T-helper 2 cell treated with Interferon-gamma antibody and Interleukin-4, amounts not matched to agents 5 μg/mL and 100 μg/mL, for 36 hours (primary cell): Measurements from ENCODE around the gene TRAK1.

Experiments
- DNase-seq: peaks from one replicate; pipeline ENCODE4 v3.0.0; 2021; ENCODE audit warnings: low spot score
- H3K27ac Mint-ChIP-seq: one replicate; pipeline ENCODE4 v1.8.0; 2021; ENCODE audit warnings: mild to moderate bottlenecking, mixed read lengths
- H3K27me3 Mint-ChIP-seq: one replicate; pipeline ENCODE4 v1.8.0; 2021; ENCODE audit warnings: low read depth, mixed read lengths
- H3K36me3 Mint-ChIP-seq: one replicate; pipeline ENCODE4 v1.8.0; 2021; ENCODE audit warnings: low read depth, mixed read lengths
- H3K4me1 Mint-ChIP-seq: one replicate; pipeline ENCODE4 v1.8.0; 2021; ENCODE audit warnings: low read depth, mixed read lengths
- H3K4me3 Mint-ChIP-seq: one replicate; pipeline ENCODE4 v1.8.0; 2022; ENCODE audit warnings: mild to moderate bottlenecking, moderate library complexity, mixed read lengths
- H3K9me3 Mint-ChIP-seq: one replicate; pipeline ENCODE4 v1.8.0; 2021; ENCODE audit warnings: mixed read lengths

The TRAK1 gene

DNA sequence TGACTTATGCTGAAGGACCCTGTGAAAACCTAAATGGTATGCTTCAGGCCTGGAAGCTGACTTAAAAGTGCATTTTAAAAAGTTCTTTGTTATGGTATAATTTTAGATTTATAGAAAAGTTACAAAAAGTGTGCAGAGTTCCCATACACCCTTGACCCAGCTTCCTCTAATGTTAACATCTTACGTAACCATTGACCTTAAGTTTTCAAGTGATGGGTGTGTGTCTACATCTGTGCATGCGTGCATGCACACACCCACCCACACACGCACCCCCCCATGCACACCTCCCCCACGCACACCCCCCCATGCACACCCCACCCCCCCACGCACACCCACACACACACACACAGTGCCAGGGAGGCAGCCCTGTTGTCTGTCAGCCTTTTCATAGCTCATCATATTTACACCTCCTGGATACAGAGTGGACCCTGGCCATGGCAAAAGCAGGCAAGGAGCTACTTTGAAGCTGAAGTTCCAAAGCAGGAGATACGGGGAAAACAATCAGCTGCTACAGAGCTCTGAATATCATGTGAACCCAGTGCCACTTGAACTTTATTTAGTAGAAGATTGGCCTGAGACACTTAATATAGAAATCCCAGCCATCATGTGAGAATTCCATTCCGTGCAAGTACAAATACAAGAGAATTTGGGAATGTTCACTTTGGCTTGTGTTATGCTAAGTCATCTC is 30.0 kb upstream of the TRAK1 start:
- Mint-ChIP-seq H3K4me1 (peaks cover 5% of the 10 kb centered on the region), H3K27me3 (no peaks in the 10 kb centered on the region), H3K36me3 (no peaks in the 10 kb centered on the region), H3K9me3 (no peaks in the 10 kb centered on the region), H3K4me3 (no peak overlapping the region), H3K27ac (no peak overlapping the region)
- no peak for DNase-seq

DNA sequence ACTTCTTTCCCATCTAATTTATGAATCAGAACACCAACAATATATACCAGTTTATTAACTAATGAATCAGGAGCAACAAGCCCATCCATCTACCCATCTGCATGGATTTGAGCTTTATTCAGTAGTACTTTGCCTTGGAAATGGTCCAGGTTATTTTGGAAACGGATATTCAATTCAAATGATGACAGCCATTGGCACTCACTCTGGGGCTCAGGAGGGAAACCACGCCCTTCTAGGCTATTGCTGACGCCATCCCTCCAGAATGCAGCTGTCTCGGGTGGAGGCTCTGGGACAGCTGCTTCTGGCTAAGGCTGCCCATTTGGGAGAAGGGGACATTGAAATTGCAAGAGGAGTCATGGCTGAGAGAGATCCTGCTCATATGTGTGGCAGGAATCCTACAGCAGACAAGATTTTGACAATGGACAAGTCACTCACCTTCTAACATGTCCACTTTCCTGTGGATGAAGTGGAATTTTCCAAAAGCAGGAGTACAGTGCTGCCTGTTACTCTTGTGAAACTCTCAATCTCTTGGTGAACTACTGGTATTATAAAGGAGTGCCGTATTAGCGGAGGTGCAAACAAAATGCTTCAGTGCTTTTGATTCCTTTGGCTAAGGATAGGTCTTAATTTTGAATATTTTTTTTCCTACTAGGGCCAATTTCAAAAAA is 29.3 kb upstream of the TRAK1 start:
- no peaks in the 10 kb centered on the region for H3K9me3 Mint-ChIP-seq
- H3K36me3 Mint-ChIP-seq: no peaks in the 10 kb centered on the region
- no peak for DNase-seq
- H3K27ac Mint-ChIP-seq: no peak overlapping the region
- no peak overlapping the region for H3K4me3 Mint-ChIP-seq
- peaks cover 5% of the 10 kb centered on the region for H3K4me1 Mint-ChIP-seq
- no peaks in the 10 kb centered on the region for H3K27me3 Mint-ChIP-seq

DNA sequence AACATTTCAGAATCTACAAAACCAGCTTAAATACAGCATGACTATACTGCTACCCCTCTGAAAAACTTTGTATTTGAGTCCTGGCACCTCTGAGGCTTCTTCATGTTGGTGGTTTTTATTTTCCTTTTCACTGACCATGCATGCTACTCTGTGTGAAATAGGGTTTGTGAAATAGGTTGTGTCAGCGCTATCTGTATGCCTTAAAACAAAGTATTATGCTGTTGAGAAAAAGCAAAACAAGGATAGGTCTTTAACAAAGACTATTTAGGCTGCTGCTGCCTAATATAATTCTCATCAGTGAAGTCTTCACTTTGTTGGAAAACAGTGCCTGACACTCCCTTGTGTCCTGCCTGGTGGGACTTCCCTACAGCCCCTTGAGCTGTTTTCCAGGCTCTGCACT is 28.7 kb upstream of the TRAK1 start:
- Mint-ChIP-seq H3K27ac (no peak overlapping the region), H3K4me3 (no peak overlapping the region), H3K36me3 (no peaks in the 10 kb centered on the region), H3K4me1 (peaks cover 5% of the 10 kb centered on the region), H3K9me3 (no peaks in the 10 kb centered on the region), H3K27me3 (no peaks in the 10 kb centered on the region)
- no peak for DNase-seq

DNA sequence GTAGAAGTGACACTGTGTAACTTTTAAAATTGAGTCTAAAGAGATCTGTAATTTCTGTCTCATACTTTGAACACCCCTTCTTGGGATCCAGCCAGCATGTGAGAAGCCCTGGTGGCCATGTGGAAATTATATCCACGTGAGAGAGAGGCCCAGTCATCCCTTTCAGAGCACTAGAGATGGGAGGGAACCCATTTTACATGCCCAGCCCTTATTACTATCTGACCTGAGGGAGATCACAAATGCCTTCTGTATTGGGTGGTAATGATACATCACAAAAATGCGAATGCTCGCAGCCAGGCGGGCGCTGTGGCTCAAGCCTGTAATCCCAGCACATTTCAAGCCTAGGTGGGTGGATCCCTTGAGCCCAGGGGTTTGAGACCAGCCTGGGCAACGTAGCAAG is 27.3 kb upstream of the TRAK1 start:
- Mint-ChIP-seq H3K4me3 (no peak overlapping the region), H3K27me3 (no peaks in the 10 kb centered on the region), H3K27ac (no peak overlapping the region), H3K4me1 (peaks cover 5% of the 10 kb centered on the region), H3K36me3 (no peaks in the 10 kb centered on the region), H3K9me3 (no peaks in the 10 kb centered on the region)
- no peak for DNase-seq

DNA sequence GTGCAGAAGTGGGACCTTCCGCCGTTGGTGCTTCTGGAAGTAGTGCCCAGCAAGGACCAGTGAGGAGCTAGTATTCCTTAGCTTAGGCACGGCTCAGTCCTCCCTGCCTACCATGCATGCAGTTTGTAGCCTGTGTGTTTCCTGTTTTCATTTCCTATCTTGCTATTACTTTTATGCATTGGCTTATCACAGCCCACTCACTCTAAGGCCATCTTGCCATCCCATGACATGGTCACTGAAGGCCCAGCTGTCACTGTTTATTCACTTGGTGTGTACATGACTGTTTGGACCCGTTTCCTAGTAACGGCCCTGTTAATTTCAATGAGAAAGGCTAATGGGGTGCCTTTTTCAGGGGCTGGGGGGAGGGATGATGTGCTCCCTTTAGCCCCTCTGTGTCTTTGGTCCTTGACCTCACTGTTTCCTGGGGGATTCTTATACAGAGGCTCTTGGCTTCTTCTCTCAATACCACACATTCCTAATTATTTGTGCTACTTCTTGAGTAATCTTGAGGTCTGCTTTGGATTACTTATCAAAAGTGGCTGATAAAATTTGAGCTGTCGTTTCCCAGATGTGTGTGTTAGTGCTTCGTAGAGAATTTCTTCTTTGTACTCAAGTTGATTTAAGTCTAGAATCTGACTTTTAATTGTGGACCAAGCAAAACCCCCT is 24.5 kb upstream of the TRAK1 start:
- H3K4me1 Mint-ChIP-seq: no peaks in the 10 kb centered on the region
- H3K4me3 Mint-ChIP-seq: no peak overlapping the region
- no peaks in the 10 kb centered on the region for H3K9me3 Mint-ChIP-seq
- H3K36me3 Mint-ChIP-seq: no peaks in the 10 kb centered on the region
- no peak overlapping the region for H3K27ac Mint-ChIP-seq
- H3K27me3 Mint-ChIP-seq: no peaks in the 10 kb centered on the region
- DNase-seq: no peak

DNA sequence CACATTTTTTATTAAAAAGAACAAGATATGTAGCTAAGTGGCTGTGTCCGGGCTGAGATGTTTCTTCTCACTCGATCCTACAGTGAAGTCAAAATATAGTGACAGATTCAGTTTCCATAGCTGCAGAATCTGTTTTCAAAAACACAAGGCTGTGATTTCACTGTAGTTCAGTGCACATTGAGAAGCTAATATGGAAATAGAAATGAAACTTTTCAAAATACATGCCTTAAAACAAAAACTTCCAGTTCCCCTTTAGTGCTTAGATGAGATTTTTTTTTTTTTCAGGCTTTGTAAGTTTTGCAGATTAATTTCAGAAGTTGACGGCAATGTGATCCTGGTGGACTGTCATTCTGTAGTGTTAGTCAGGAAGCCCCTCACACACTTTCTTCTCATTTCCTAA is 23.8 kb upstream of the TRAK1 start:
- Mint-ChIP-seq H3K4me1 (no peaks in the 10 kb centered on the region), H3K27me3 (no peaks in the 10 kb centered on the region), H3K9me3 (no peaks in the 10 kb centered on the region), H3K4me3 (no peak overlapping the region), H3K36me3 (no peaks in the 10 kb centered on the region), H3K27ac (no peak overlapping the region)
- DNase-seq: no peak

DNA sequence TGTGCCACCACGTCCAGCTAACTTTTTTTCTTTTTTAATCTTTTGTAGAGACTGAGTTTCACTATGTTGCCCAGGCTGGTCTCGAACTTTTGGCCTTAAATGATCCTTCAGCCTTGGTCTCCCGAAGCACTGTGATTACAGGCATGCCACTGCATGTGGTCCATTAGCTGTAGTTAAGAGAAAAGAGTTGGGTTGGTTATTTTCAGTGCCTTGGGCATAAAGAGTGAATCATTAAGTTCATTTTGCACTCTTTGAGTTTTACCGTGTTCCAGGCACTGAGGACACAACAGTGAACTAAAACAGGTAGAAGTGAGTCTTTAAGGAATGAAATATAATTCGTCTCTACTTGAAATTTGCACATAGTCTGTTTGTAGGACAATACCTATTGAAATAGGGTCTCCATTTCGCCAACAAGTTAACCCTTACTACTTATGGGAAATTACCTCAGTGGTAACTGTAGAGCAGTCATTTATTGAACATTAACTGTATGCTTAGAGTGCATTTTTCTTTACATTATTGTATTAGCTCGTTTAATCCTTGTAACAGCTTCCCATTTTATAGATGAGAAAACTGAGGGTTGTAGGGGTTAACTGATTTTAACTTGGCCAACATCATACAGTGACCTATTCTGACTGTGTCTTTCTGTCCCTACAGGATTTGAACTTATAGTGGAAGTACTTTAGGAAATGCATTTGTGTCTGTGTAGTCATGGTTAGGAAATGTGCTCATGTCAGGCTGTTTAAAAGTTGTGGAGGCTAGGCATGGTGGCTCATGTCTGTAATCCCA is 22.7 kb upstream of the TRAK1 start:
- H3K36me3 Mint-ChIP-seq: no peaks in the 10 kb centered on the region
- H3K4me3 Mint-ChIP-seq: no peak overlapping the region
- H3K27me3 Mint-ChIP-seq: no peaks in the 10 kb centered on the region
- DNase-seq: no peak
- no peaks in the 10 kb centered on the region for H3K9me3 Mint-ChIP-seq
- peaks cover 2% of the 10 kb centered on the region for H3K4me1 Mint-ChIP-seq
- H3K27ac Mint-ChIP-seq: no peak overlapping the region

DNA sequence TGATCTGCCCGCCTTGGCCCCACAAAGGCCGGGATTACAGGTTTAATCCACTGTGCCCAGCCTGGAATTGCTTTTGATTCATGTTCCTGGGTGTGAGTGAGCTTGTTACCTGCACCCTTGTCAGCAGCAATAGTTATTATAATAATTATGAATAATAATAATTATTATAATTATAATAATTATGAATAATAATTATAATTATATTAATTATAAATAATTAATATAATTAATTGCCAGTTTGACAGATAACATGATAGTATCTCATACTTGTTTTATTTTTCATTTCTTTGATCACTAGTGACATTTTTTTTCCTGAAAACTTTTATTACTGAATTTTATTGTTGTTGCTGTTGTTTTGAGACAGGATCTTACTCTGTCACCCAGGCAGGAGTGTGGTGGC is 21.1 kb upstream of the TRAK1 start:
- no peak for DNase-seq
- H3K4me1 Mint-ChIP-seq: peaks cover 2% of the 10 kb centered on the region
- H3K4me3 Mint-ChIP-seq: no peak overlapping the region
- H3K27ac Mint-ChIP-seq: no peak overlapping the region
- H3K27me3 Mint-ChIP-seq: no peaks in the 10 kb centered on the region
- no peaks in the 10 kb centered on the region for H3K36me3 Mint-ChIP-seq
- no peaks in the 10 kb centered on the region for H3K9me3 Mint-ChIP-seq

DNA sequence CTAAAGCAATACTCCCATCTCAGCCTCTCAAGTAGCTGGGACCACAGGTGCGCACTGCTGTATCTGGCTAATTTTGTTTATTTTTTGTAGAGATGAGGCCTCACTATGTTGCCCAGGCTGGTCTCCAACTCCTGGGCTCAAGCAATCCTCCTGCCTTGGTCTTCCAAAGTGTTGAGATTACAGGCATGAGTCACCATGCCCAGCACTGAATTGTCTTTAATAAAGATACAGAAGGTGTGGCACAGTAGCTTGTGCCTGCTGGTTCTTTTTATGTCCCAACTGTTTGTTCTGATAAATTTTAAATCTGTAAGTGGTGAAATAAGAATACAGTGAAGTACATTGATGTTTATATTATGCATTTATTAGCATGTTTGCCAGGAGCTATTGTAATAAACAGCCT is 20.6 kb upstream of the TRAK1 start:
- Mint-ChIP-seq H3K27ac (no peak overlapping the region), H3K36me3 (no peaks in the 10 kb centered on the region), H3K4me1 (peaks cover 2% of the 10 kb centered on the region), H3K27me3 (no peaks in the 10 kb centered on the region), H3K9me3 (no peaks in the 10 kb centered on the region), H3K4me3 (no peak overlapping the region)
- no peak for DNase-seq

DNA sequence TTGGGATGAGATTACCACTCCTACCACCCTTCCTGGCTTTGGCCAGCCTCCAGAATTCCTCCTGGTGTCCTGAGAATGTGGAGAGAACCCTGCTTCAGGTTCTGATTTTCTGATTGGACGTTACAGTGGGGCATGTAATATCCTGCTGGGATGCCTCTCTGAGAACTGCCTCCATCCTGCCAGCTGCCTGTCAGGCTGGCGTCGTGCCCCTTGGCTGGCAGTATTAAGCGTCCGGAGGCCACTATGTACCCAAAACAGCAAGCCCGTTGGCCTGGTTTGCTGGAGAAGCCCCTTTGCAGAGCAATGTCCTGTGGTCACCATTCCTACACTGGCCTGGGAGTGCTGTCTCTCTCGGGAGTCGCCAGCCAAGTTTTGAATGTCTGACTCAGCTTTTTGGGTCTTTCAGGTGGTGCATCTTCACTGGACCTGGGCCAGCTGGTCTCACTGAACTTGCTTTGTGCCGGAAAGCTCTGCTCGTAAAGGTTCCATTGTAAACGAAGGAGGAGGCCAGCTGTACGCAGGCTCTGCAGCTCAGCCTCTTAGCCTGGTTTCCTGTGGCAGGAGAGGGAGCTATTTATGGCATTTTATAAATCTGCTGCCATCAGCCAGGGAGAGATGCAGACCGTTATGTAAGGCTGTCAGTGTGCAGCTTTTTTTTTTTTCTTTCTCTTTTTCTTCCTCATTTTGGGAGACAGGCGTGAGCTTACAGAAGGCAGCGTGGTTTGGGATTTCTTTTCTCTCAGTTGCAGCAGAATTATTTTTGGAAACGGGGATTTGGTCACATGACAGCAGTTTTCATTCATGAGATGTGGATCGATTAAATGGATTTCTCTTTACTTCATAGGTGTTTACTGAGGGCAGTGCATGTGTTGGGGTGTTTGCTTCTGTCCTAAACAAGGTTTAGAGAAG is 19.0 kb upstream of the TRAK1 start:
- Mint-ChIP-seq H3K27me3 (no peaks in the 10 kb centered on the region), H3K36me3 (peaks cover 3% of the 10 kb centered on the region), H3K4me3 (no peak overlapping the region), H3K9me3 (peaks cover 6% of the 10 kb centered on the region), H3K4me1 (peaks cover 2% of the 10 kb centered on the region), H3K27ac (no peak overlapping the region)
- DNase-seq: no peak

DNA sequence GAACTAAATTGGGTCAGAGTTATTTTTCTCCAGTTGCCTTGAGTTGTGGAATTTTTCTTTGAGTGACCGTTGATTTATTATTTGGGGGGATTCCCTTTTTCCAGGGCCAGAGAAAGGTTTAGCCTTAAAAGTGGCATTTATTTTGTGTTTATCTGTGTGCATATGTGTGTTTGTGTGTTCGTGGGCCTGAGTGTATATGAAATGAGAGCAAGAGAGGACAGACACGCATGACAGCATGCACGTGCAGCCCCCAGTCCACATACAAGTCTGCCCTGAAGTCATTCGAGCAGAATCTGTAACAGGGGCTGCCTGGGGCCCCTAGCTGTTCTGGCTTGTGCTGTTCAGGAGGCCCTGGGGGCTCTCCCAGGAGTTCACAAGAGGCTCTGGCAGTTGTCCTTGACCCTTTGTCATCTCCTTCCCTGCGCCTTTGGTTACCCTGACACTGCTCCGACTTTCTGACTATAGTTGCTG is 18.3 kb upstream of the TRAK1 start:
- peaks cover 3% of the 10 kb centered on the region for H3K4me1 Mint-ChIP-seq
- no peak overlapping the region for H3K27ac Mint-ChIP-seq
- no peak for DNase-seq
- no peaks in the 10 kb centered on the region for H3K27me3 Mint-ChIP-seq
- peaks cover 6% of the 10 kb centered on the region for H3K9me3 Mint-ChIP-seq
- H3K4me3 Mint-ChIP-seq: no peak overlapping the region
- peaks cover 6% of the 10 kb centered on the region for H3K36me3 Mint-ChIP-seq

DNA sequence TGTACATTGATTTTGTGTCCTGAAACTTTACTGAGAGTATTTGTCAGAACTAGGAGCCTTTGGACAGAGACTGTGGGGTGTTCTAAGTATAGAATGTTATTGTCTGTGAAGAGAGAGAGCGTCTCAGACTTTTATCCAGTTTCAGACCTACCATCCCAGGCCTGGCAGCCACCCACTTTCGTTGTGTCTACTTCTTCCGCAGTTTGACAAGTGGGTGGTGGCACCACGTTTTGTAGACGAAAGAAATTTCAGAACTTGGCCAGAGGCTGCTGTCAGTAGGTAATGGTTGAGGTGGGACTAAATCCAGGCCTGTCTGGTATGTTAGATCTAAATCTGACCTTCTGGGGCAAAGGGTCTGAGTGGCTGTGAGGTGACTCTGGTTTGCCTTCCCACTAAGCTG is 13.4 kb upstream of the TRAK1 start:
- Mint-ChIP-seq H3K9me3 (peaks cover 10% of the 10 kb centered on the region), H3K27ac (no peak overlapping the region), H3K4me1 (peaks cover 32% of the 10 kb centered on the region), H3K36me3 (peaks cover 6% of the 10 kb centered on the region), H3K4me3 (no peak overlapping the region), H3K27me3 (no peaks in the 10 kb centered on the region)
- no peak for DNase-seq

DNA sequence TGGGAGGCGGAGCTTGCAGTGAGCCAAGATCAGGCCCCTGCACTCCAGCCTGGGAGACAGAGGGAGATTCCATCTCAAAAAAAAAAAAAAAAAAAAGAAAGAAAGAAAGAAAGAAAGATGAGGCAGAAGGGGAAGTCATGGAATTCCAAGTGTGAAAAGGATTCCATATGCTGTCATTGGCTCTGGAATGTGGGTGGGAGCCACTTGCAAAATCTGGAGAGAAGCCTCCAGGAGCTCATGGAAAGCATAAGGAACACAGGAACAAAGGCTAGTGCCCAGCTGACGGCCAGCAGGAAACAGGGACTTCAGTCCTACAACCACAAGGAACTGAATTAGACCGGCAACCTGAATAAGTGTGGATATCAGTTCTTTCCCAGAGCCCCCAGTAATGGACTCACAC is 12.5 kb upstream of the TRAK1 start:
- Mint-ChIP-seq H3K27ac (no peak overlapping the region), H3K9me3 (peaks cover 10% of the 10 kb centered on the region), H3K4me3 (no peak overlapping the region), H3K4me1 (peaks cover 37% of the 10 kb centered on the region), H3K36me3 (peaks cover 6% of the 10 kb centered on the region), H3K27me3 (no peaks in the 10 kb centered on the region)
- DNase-seq: no peak
